ENCODE data around the gene UBL3.

UBL3 gene

GRCh38 chr13:29791508-29791907 is 58.9 kb downstream of the UBL3 start:
- no peak overlapping the region for H3K4me3 ChIP-seq (ENCODE audit: low read depth, low read length)
- DNase-seq (ENCODE audit: low read depth) = no peak
- TF ChIP-seq MAX (IDR thresholded peaks at IDR 0.05; ENCODE audit: low read depth, low read length) (no peak), POLR2A (IDR thresholded peaks at IDR 0.05; ENCODE audit: extremely low read depth, insufficient read length) (no peak), CTCF (IDR thresholded peaks at IDR 0.05; ENCODE audit: low read depth, low read length) (no peak), MYC (IDR thresholded peaks at IDR 0.05; ENCODE audit: low read depth, low read length) (no peak)

GRCh38 chr13:29786698-29787097 is 63.7 kb downstream of the UBL3 start:
- DNase-seq (ENCODE audit: low read depth) = no peak
- H3K4me3 ChIP-seq (ENCODE audit: low read depth, low read length) = no peak overlapping the region
- no peak for TF ChIP-seq MAX (IDR thresholded peaks at IDR 0.05; ENCODE audit: low read depth, low read length)

GRCh38 chr13:29785978-29786377 is 64.4 kb downstream of the UBL3 start:
- DNase-seq (ENCODE audit: low read depth) = no peak
- no peak for TF ChIP-seq CTCF (IDR thresholded peaks at IDR 0.05; ENCODE audit: low read depth, low read length)
- TF ChIP-seq POLR2A (IDR thresholded peaks at IDR 0.05; ENCODE audit: extremely low read depth, insufficient read length) = no peak
- no peak for TF ChIP-seq MAX (IDR thresholded peaks at IDR 0.05; ENCODE audit: low read depth, low read length)
- no peak for TF ChIP-seq MYC (IDR thresholded peaks at IDR 0.05; ENCODE audit: low read depth, low read length)
- H3K4me3 ChIP-seq (ENCODE audit: low read depth, low read length) = no peak overlapping the region

- TF ChIP-seq CTCF (IDR thresholded peaks at IDR 0.05; ENCODE audit: low read depth, low read length) (no peak), MYC (IDR thresholded peaks at IDR 0.05; ENCODE audit: low read depth, low read length) (no peak), MAX (IDR thresholded peaks at IDR 0.05; ENCODE audit: low read depth, low read length) (no peak), POLR2A (IDR thresholded peaks at IDR 0.05; ENCODE audit: extremely low read depth, insufficient read length) (no peak)
- no peak for DNase-seq (ENCODE audit: low read depth)
Observed at GRCh38 chr13:29782798-29783197, 67.6 kb downstream of the UBL3 start.

GRCh38 chr13:29774830-29775229 is 75.6 kb downstream of the UBL3 start:
- no peak for DNase-seq (ENCODE audit: low read depth)
- H3K4me3 ChIP-seq (ENCODE audit: low read depth, low read length) = no peak overlapping the region

More at GRCh38 chr13:29782798-29783197, 67.6 kb downstream of the UBL3 start:
- no peak overlapping the region for H3K4me3 ChIP-seq (ENCODE audit: low read depth, low read length)

GRCh38 chr13:29771247-29771646 is 79.2 kb downstream of the UBL3 start:
- TF ChIP-seq POLR2A (IDR thresholded peaks at IDR 0.05; ENCODE audit: extremely low read depth, insufficient read length) = no peak
- no peak for TF ChIP-seq CTCF (IDR thresholded peaks at IDR 0.05; ENCODE audit: low read depth, low read length)
- no peak for TF ChIP-seq MAX (IDR thresholded peaks at IDR 0.05; ENCODE audit: low read depth, low read length)
- TF ChIP-seq MYC (IDR thresholded peaks at IDR 0.05; ENCODE audit: low read depth, low read length) = no peak
- no peak overlapping the region for H3K4me3 ChIP-seq (ENCODE audit: low read depth, low read length)
- peak; percentile 61 for DNase-seq (ENCODE audit: low read depth)

More at GRCh38 chr13:29774830-29775229, 75.6 kb downstream of the UBL3 start:
- TF ChIP-seq MAX (IDR thresholded peaks at IDR 0.05; ENCODE audit: low read depth, low read length) = no peak
- TF ChIP-seq MYC (IDR thresholded peaks at IDR 0.05; ENCODE audit: low read depth, low read length) = no peak
- TF ChIP-seq CTCF (IDR thresholded peaks at IDR 0.05; ENCODE audit: low read depth, low read length) = no peak
- TF ChIP-seq POLR2A (IDR thresholded peaks at IDR 0.05; ENCODE audit: extremely low read depth, insufficient read length) = no peak
